ENCODE results near the gene HMGCR.
A peak's percentile ranks its signal among the peaks of the same experiment; 100 is the strongest.
"Not testable (repeated sequence)": the region's sequence is repeated elsewhere in the genome, so short reads cannot be mapped to it uniquely, and the experiment has no call there.

Gene HMGCR

DNA sequence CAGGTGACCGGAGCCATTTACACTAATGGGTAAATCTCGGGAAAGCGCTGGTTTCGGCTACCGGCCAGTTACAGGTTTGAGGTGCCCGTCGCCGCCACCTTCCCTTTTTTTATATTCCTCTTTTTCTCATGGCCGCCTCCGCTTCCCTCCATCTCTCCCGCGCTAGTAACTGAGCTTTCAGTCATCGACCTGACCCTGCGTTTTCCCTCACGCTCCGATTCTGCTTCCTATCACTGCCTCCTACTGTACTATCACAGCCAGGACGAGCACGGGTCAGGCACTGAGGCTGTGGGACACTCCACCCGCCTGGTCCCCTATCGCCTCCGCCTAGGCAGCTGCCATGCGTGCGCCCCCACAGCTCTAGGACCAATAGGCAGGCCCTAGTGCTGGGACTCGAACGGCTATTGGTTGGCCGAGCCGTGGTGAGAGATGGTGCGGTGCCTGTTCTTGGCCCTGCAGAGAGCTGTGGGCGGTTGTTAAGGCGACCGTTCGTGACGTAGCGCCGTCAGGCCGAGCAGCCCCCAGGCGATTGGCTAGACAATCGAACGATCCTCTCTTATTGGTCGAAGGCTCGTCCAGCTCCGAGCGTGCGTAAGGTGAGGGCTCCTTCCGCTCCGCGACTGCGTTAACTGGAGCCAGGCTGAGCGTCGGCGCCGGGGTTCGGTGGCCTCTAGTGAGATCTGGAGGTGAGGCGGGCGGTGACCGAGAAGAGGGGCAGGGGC, at the start of gene HMGCR:
TSS of gene HMGCR (plus strand) at position 606 of the 722 bp plus-strand sequence. CDS start 5,386 bp downstream, outside the sequence.
- H3K9me3 ChIP-seq = no peaks in the 10 kb centered on the region
- peaks cover 32 to 40% of the 10 kb centered on the region in 2 experiments for H3K4me1 ChIP-seq (ENCODE audit: control insufficient read depth in 1 of 2, insufficient read depth in 1 of 2, low read depth in 1 of 2, low read length in 1 of 2)
- TF ChIP-seq, protein P1, sequence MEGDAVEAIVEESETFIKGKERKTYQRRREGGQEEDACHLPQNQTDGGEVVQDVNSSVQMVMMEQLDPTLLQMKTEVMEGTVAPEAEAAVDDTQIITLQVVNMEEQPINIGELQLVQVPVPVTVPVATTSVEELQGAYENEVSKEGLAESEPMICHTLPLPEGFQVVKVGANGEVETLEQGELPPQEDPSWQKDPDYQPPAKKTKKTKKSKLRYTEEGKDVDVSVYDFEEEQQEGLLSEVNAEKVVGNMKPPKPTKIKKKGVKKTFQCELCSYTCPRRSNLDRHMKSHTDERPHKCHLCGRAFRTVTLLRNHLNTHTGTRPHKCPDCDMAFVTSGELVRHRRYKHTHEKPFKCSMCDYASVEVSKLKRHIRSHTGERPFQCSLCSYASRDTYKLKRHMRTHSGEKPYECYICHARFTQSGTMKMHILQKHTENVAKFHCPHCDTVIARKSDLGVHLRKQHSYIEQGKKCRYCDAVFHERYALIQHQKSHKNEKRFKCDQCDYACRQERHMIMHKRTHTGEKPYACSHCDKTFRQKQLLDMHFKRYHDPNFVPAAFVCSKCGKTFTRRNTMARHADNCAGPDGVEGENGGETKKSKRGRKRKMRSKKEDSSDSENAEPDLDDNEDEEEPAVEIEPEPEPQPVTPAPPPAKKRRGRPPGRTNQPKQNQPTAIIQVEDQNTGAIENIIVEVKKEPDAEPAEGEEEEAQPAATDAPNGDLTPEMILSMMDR (IDR thresholded peaks at IDR 0.05) = peak; percentile 59

GRCh38 chr5:75291844-75292243, 45.2 kb upstream of the HMGCR start:
- not testable (repeated sequence) for H3K36me3 ChIP-seq; H3K27ac ChIP-seq; H3K27me3 ChIP-seq; H3K9me3 ChIP-seq; H3K4me3 ChIP-seq (ENCODE audit: low read depth in 1 of 2, low read length in 1 of 2); H3K4me1 ChIP-seq (ENCODE audit: control insufficient read depth in 1 of 2, insufficient read depth in 1 of 2, low read depth in 1 of 2, low read length in 1 of 2)

More for the DNA sequence above, at the start of gene HMGCR:
- Histone ChIP-seq H3K36me3 (no peaks in the 10 kb centered on the region), H3K27me3 (no peaks in the 10 kb centered on the region), H3K27ac (peak within 1 kb of the TSS; percentile 96), H3K4me3 (ENCODE audit: low read depth in 1 of 2, low read length in 1 of 2) (peak within 1 kb of the TSS; percentile 83 to 87)

GRCh38 chr5:75300084-75300483, 36.9 kb upstream of the HMGCR start:
- Histone ChIP-seq H3K27me3 (no peaks in the 10 kb centered on the region), H3K4me3 (ENCODE audit: low read depth in 1 of 2, low read length in 1 of 2) (no peak overlapping the region), H3K36me3 (no peaks in the 10 kb centered on the region), H3K27ac (no peak overlapping the region), H3K9me3 (no peaks in the 10 kb centered on the region), H3K4me1 (ENCODE audit: control insufficient read depth in 1 of 2, insufficient read depth in 1 of 2, low read depth in 1 of 2, low read length in 1 of 2) (no peaks in the 10 kb centered on the region)
- TF ChIP-seq, protein P1 (IDR thresholded peaks at IDR 0.05) = no peak

DNA sequence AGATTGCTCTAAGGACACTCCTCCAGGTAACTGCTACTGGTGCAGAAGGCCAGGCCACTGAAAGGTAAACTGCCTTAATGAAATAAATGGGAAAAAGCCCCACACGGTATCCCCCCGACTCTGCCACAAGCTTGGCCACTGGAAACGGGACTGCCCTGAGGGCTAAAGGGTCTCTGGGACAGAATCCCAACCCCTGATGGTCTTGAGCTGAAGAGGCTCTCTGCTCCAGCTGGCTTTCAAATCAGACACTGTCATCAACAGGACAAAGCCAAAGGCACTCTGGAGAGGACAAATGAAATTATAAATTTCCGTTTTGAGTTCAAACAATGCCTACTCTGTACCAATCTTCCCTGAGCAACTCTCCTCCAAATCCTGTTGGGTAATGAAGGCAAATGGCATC, 33.6 kb upstream of the HMGCR start:
- TF ChIP-seq, protein P1 (IDR thresholded peaks at IDR 0.05) = no peak
- H3K36me3 ChIP-seq = no peaks in the 10 kb centered on the region
- no peaks in the 10 kb centered on the region for H3K27me3 ChIP-seq
- H3K4me3 ChIP-seq (ENCODE audit: low read depth in 1 of 2, low read length in 1 of 2) = no peak overlapping the region
- H3K9me3 ChIP-seq = no peaks in the 10 kb centered on the region
- H3K4me1 ChIP-seq (ENCODE audit: control insufficient read depth in 1 of 2, insufficient read depth in 1 of 2, low read depth in 1 of 2, low read length in 1 of 2) = no peaks in the 10 kb centered on the region
- H3K27ac ChIP-seq = no peak overlapping the region

DNA sequence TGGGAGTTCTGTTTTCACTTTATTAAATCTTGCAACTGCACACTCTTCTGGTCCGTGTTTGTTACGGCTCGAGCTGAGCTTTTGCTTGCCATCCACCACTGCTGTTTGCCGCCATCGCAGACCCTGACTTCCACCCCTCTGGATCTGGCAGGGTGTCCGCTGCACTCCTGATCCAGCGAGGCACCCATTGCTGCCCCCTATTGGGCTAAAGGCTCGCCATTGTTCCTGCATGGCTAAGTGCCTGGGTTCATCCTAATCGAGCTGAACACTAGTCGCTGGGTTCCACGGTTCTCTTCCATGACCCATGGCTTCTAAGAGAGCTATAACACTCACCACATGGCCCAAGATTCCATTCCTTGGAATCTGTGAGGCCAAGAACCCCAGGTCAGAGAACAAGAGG, 32.5 kb upstream of the HMGCR start:
- H3K4me3 ChIP-seq (ENCODE audit: low read depth in 1 of 2, low read length in 1 of 2); H3K9me3 ChIP-seq: not testable (repeated sequence)

DNA sequence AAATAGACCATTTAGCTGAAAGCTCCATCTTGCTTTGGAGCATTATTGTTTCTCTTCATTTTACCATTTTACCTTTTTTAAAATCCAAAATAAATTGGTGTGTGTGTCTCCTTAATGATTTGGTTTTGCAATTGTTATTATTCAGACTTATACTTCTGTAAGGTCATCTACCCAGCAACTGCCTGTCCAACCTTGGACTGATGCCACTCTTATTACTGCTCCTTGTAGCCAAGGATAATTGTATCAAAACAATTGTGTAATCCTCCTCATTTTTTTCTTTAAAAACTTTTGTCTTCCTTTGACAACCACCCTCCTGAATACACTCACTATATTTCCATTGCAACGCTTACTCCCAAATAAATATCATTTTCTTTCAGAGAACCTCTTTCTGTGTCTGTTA, 30.3 kb upstream of the HMGCR start:
- TF ChIP-seq, protein P1 (IDR thresholded peaks at IDR 0.05) = no peak
- H3K27ac ChIP-seq = no peak overlapping the region
- H3K4me1 ChIP-seq (ENCODE audit: control insufficient read depth in 1 of 2, insufficient read depth in 1 of 2, low read depth in 1 of 2, low read length in 1 of 2) = no peaks in the 10 kb centered on the region
- no peak overlapping the region for H3K4me3 ChIP-seq (ENCODE audit: low read depth in 1 of 2, low read length in 1 of 2)
- peaks cover 7% of the 10 kb centered on the region for H3K27me3 ChIP-seq
- no peaks in the 10 kb centered on the region for H3K36me3 ChIP-seq
- no peaks in the 10 kb centered on the region for H3K9me3 ChIP-seq

More for the DNA sequence above, 32.5 kb upstream of the HMGCR start:
- H3K27me3 ChIP-seq; H3K36me3 ChIP-seq; H3K27ac ChIP-seq; H3K4me1 ChIP-seq (ENCODE audit: control insufficient read depth in 1 of 2, insufficient read depth in 1 of 2, low read depth in 1 of 2, low read length in 1 of 2): not testable (repeated sequence)
